HG02885 (cell line): ENCODE data around the gene DDR2.

Source experiments
- ATAC-seq: cut with Tn5 transposase; IDR thresholded peaks from one replicate; pipeline ENCODE4 v1.9.1; 2021; ENCODE audit warnings: mild to moderate bottlenecking; ENCODE audit not compliant: unreplicated experiment, poor library complexity

DDR2 gene

DNA sequence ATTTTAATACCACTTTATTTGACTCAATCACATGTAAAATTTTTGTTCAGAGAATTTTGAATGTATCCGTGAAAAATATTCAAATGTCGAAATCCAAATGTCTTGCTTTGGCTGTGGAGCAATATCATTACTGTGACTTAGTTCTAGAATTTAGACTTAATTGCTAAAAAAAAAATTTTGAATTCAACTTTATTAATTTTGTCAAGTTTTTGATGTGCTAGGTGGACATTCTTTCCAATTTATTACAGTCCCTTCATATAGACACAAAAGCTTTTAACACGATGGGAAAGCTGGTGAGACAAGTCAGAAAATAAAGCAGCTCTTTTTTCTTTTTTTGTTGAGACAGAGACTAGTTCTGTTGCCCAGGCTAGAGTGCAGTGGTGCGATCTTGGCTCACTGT, 62.6 kb downstream of the DDR2 start:
- ATAC-seq, result no peak

DNA sequence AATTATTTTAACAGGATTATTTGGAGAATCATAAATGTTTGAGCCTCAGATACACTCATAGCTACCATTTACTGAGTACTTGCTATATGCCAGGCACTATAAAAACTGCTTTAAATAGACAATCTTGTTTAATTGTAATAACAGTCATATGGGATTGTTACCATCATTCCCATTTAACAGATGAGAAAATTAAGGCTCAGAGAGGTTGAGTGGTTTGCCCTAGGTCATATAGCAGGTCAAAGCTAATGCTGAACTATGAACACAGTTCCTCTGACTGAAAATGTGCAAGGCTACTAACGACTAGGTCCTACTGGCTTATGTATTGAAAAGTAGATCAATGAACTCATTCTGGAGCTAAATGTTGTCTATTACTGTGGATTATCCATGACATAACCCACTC, 63.4 kb downstream of the DDR2 start:
- ATAC-seq, result no peak

DNA sequence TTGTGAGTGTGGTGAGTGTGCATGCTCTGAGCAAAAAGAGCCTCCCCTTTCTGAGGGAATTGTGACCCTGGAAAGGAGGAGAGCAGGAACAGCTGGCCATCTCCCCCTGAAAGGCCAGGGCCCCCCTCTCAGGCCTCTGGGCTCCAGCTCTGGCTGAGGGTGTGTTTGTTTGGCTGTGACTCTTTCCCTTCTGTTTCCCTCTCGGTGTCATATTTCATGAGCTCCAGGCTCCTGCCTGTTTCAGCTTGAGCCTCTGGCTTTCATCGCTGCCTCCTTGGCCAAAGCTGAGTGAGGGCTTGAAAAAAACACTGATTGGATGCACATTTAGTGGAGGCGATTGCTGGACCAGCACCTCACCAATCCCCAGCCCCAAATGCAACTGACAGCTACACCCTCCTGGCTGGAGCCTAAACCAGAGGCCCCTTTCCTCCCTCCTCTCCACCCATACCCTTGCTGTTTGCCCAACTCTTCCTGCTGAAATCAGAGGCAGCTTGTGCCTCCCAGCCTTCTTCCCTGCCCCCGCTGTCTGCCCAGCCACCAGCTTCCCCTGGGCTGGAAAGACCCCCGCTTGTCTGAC, 64.1 kb downstream of the DDR2 start:
- no peak for ATAC-seq

DNA sequence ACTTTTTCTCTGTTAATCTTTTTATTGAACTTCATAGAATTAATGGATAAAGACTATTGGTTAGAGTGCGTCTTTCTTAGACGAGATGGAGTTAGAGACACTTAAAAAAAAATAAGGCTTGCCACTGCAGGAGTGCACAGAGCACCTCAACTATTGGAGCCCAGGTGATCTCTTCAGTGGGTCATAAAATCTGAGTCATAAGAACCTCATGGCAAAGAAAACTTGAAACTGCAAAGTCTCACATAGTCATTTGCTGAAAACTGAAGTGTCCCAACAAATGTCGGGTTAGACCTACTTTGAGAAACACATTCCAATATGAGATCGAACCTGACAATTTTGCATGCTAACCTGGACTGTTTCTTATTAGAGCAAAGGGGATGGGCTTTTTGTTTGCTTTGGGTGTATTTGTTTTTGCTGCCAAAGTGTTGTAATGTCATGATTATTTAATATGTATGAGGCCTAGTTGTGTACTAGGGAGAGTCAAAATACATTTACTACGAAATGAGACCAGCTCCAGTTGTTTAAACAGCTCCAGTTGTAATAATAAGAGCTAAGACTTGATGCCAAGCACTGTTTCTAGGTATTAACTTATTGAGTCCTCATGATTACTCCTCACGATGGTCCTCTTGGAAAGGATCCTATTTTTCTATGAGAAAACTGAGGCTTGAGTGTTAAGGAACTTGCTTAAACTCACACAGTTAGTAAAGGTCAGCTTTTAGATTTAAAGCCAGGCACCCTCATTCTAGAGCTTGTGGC, 65.1 kb downstream of the DDR2 start:
- ATAC-seq, result no peak

DNA sequence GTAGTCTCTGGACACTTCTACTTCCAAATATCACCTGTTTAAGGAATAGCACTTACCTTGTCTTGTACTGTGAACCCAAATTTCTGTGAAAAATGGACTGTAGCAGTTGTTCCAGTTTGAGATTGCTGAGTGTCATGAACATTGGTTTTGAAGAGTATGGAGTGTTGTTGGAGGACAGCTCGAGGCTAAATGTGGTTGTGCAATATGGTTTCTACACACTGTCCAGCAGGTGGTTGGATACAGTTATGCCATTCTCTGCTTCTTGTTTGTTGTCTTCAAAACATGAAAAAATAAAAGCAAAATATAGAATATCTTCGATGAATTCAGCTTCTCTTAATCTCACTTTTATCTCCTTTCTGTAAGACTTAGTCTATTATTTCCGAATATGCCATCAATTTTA, 67.1 kb downstream of the DDR2 start:
- no peak for ATAC-seq

DNA sequence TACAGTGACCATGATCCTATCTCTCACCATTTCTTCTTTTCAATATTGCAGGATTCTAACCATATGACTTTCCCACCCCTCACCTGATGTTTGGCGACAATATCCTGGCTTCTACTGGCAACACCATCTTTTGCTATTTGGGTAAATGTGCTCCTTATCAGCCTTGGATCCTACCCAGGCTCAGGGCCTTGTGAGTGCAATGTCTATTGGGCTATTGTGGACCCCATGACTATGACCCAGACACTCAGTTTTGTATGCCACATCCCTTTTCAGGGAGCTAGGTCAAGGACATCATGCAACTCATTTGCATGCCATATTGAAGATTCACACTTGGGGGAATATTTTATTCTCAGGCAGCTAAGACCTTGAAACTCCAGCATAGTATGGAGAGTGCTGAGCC, 67.9 kb downstream of the DDR2 start:
- ATAC-seq, result no peak

DNA sequence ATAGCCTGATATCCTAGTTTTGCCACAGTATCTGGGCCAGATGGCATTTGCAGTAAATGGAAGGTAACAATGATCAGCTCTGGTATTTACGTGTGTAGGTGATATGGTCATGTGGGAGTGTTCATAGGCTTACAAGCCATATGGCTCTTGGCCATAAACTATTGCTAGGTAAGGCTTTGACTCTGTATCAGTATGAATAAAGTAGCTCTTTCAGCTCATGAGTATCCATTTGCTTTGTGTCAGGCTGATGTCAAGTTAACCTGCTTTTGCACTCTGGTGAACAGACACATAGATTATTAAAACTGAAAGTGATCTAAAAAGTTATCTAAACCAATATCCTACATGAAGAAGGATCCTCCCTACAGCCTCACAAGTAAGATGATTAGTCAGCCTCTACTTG, 69.0 kb downstream of the DDR2 start:
- peak; percentile 54 for ATAC-seq

DNA sequence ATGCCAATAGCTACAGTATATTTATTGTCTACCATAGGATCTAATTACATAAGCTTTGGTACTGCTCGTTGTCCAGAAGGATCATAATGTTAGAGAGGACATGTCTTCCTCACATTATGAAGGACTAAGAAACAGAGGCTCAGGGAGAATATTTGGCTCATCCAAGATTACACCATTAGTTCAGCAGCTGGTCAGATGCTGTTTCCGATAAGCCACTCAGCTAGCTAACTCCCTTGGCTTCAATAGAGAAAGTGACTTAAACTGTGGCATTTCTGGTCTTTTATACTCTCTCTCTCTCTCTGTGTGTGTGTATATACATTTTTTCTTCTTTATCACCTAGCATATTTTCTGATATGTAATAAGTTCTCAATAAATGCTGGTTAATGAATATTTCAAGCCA, 70.4 kb downstream of the DDR2 start:
- no peak for ATAC-seq

DNA sequence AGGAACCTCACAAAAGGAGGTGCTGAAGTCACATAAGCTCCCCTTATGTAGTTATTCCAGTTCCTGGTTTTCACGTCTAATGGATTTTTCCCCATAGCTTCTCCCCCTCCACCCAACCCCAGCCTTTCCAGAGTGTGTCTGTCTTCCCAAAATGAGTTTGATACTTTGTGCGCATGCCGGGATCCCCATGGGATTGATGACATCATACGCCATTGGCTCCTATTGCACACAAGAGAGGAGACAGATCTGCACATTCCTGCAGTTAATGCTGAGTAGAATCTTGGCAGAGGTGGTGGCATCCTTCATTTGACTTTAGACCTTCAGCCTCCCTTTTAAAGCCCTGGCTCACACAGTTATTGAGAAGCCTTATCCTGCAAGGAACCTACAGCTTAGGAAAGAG, 71.4 kb downstream of the DDR2 start:
- no peak for ATAC-seq

DNA sequence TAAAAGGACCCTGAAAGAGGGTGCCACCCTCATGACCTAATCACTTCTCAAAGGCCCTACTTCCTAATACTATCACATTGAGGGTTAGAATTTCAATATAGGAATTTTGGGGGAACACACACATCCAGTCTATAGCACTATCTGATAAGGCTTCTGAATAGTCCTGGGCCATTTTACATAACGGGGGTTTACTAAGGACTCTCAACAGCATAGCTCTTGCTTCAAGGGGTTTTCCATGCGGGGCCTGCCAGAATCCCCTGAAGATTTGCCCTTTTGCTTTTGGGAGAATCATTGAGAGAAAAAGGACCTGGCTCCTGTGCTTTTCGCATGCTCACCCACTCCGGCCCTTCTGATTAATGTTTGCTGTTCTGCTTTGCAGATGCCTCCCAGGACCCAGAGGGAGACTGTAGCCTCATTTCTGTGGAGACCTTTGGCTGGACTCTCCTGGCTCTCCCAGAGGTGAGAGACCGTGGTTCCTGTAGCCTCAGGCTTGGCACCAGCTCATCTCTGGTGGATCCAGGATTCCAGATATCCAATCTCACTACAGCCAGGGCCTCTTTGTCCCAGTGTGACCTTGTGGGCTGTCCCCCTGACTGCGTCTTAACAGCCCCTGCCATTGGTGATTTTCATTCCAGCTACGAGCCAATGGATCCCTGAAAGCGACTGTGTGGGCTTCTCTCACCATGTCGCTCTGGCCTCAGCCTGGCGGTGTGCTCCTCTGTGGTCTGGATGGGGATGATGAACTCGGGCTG, 72.6 kb downstream of the DDR2 start:
- no peak for ATAC-seq

DNA sequence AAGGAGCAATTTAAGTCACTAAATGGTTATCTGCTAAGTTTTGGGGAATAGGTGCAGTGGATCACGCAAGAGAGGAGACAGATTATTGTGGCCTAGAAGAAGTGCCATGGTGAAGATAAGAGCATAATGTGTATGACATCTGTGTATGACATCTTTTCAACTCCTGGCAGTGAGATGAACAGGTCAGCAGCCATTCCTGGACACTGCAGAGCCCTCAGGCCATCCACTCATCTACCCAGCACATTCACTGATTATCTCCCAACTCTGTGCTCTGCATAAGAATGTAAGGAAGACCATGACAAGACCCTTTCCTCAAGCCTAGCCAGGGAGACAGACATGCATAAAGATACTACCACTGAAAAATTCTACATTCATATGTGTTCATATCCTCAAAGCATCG, 73.7 kb downstream of the DDR2 start:
- ATAC-seq, result no peak

DNA sequence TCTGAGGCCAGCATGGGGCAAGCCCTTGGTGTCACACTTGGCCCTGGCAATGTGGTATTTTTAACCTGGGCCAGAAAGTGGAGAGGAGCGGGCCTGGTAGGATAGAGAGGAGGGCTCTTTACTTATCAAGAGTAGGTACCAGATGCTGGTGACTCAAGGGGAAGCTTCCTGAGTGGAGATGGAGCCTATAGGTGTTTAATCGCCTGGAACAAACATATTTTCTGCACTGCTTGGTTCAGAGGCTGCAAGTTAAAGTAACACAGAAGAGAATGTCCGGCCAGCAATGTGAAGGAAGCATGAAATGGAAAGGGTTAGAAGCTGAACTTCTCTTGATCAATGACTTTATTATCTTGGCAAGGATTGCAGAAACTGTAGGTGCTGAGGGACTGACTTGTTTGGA, 74.3 kb downstream of the DDR2 start:
- ATAC-seq, result no peak

DNA sequence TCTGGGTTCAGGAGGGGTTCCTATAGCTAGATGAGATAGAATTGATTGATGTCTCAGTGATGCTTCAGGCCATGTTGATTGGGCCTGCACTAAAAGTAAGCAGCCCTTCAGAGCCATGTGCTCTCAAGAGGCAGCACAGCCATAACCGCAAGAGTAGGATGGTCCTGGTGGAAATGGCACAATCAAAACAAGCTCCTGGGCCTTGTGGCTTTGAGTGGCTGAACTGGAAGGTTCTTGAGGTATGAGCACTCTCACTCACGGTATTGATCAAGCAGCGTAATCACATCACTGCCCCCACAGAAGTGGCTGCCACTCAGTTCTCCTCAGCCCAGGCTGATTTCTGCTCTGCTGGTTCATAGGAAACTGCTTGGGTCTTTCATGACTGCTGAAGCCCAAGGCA, 76.0 kb downstream of the DDR2 start:
- no peak for ATAC-seq

DNA sequence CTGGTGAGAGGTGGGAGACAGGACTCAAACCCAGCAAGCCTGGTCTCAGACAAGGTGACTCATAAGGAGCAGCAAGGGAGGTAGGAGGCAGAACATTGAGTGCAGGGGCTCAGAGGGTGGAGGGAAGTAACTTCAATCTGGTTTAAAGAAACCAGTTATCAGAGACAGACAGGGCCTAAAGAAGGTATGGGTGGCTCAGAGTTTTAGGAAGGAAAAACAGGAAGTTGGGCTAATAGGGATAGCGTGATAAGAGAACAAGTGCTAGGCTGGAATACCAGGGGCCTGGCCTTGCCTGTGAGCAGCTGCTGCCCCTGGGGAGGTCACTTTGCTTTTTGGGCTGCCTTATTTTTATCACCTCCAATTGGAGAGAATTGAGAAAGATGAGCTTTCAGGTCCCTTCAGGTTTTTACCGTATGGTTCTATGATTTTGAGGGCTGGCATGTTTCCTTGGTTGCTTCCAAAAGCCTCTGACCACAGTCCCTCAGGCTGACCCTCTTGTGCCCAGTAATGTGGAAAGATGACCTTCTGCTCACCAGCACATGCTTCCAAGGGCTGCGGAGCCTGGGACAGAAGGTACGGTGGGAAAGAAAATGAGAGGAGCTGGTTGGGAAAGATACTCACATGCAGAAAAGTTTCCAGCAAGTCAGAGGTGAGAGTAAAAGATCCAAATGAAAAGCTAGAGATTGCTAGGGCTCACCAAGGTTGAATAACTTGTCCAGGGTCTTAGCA, 77.0 kb downstream of the DDR2 start:
- ATAC-seq, result no peak

DNA sequence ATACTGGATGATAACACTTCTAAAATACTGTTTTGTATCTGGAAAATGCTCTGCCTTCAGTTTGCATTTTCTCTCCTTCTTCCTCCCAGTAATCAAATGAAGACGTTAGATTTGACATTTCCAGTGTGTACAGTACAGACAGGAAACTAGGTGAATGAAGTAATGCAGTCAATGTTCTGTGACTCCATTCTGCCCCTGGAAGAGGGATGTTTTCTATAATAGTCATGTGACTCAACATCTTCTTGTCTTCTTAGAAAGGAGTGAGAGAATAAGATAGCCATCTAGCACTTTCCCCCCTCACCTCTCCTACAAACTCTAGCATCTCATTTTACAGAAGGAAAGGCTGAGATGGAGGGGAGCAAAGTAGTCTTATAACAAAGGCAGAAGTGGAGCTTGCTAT, 77.6 kb downstream of the DDR2 start:
- no peak for ATAC-seq

DNA sequence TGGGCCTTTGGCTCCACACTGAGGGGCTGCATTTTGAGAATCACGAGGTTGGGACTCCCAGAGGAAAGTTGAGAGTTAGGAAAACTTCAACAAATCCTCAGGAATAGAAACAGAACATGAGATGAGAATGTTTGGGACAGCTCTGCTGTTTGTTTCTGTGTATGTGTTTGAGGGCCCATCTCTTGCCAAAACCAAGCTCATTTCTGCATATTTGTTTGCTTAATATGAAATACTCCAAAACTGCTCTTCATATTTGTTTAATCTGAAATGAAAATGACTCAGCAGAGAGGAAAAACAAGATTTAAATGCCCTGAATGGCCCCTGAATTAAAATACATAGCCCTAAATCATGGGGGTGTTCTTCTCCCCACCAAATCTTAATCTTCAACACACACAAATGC, 78.1 kb downstream of the DDR2 start:
- no peak for ATAC-seq

DNA sequence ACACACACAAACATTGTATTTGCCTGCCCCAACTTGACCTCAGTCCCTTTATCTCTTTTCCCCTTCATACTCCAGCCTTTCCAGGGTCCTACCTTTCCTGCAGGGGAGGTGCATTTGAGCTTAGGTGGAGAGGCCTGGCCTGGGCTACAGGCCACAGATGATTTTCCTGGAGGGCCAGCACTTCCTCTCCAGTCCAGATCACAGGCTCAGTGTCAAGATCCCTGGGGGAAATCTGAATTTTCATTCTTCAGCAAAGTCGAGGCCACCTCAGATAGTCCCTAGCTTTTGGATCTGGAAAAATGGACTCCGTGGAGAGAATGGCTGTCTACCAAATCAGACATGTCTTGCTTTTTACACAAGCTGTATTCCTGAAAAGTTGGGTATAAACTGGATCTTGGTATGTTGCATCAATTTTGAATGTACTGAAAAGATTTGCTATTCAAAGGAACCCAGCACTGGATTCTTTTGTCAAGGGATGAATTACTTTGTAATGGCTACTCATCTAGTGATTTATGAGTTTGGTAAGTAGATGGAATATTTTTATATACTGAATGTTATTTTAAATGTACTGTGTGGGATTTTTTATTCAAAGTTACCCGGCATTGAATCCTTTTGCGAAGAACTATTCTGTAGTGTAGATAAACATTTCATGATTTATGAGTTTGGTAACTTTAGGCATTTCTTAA, 78.7 kb downstream of the DDR2 start:
- ATAC-seq, result no peak

DNA sequence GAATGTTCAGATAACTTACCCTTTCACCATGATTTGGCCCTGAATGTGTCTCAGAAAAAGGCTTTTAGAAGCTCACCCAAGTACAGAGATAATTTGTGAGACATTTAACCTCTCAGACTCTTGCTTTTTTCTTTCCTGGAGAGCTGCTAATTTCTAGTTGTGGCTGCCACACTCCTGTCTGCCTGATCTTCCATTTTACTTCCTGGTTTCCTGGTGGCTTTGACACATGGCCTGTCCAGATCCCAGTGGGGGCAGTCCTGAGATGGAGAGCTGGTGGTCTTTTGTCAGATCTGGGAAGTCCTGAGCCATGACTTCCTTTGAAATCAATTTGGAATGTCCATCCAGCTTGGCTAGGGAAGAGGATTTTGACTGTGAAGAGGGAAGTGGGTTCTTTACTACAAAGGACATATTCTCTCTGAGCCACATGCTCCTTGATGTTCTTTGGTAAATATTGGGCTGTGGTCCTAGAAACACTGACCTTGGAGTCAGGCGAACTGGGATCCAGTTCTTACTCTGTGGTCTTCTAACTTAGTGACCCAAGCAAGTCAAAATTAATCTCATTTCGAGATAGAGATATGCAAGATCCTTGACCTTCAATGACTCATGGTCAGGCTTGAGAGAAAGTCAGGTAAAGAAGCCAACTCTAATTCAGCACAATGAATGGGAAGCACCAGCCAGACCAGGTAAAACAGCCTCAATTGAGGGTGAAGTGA, 80.2 kb downstream of the DDR2 start:
- ATAC-seq, result no peak

DNA sequence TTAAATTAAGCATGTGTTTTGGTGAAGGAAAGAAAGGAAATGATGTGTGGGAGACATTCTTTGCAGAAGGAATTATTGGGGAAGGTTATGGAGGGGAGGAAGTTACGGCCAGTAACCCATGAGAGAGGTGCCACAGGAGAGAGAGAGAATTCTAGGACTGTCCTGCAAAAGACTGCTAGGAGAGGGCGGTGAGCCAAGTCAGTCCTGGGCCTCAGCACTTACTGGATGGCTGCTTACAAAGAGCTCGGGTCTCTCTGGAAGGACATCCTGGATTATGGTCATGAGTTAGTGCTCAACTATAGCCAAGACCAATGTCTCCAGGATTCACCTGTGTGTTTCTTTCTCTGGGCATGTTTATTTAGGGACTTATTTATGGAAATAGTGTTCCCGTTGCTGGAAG, 83.9 kb downstream of the DDR2 start:
- no peak for ATAC-seq

DNA sequence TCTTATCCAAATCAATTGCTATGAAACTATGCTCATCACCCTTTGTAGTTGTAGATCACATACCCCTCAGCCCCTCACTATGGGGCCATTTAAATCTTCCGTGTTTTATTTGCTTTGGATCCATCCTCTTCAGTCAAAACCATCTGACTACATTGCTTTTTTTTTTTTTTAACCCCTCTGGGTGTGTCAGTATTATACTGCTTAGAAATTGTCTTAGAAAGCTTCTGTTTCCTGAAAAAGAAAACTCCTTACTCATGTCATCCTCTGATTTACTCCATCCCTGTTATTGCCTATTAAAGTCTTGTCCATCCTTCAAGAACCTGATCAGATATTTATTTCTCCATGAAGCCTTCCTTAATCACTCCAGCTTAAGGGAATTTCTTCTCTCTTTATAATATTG, 84.3 kb downstream of the DDR2 start:
- no peak for ATAC-seq
